SIG-M5 treated with dmso at 0.1 percent for 504 hours (cell line): ENCODE measurements around the gene RFFL.

Experiments
- DNase-seq: peaks from one replicate; lab custom pipeline; 2025; ENCODE audit not compliant: unreplicated experiment; lab: John Stamatoyannopoulos, UW

The RFFL gene

DNA sequence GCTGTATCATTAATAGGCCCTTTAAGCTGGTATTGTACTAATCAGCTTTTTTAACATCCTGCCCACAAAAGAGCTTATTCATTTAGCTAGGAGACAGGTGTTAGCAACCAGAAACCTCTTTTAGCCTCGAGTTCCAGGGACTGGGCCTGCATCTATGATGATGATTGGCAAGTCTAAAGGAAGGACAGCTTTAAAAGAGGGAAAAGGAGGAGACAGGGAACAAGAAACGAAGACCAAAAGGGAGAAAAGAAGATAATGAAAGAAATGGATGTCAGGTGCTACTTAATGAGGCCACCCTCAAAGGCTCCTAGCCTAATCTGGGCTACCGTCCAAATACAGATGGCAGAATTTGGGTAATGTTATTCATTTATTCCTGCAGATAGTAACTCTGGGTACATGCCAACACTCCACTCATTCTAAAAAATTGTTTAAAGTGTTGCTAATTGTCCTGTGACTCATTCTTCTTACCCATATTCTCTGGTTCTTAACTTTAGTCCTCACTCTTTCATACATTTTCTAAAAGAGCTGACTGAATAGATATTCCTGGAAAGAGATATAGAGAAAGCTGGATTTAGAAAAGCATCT is 18.7 kb upstream of the RFFL start:
- DNase-seq = no peak

DNA sequence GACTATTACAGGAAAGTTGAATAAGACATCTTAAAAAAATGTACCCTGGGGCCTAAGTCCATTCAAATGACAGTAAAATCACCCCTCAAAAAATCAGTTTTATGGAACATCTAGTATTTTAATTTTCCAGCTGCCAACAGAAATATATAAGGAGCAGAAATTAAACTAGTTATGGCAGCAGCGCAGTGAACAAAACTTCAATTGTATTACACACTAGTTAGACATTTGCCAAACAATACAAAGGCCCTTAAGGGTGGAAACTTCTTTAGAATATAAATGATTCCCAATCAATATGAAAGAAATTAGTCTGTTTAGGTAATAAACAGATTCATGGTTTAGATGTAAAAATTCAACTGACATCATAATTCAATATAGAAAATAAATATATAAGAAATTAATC is 18.1 kb upstream of the RFFL start:
- DNase-seq = no peak

DNA sequence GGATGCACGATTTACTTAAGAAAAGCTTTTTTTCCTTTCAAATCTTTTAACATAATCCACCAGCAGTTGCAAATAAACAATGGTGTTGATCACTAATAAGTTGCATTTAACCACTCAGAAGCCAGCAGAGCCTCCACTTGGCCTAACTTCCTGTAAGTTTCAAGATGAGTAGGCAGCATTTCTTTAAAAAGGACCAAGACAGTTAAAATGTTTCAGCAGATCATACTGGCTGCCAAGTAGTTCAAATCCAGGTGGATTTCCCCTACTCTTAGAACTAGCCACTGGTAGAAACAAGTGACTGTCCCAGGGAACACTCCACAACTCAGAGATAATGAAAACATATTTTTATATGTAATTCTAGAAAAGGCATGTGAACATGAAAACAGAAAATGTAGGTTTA is 17.0 kb upstream of the RFFL start:
- DNase-seq = no peak

GRCh38 chr17:35079547-35080423 is 16.3 kb upstream of the RFFL start:
- DNase-seq = no peak

DNA sequence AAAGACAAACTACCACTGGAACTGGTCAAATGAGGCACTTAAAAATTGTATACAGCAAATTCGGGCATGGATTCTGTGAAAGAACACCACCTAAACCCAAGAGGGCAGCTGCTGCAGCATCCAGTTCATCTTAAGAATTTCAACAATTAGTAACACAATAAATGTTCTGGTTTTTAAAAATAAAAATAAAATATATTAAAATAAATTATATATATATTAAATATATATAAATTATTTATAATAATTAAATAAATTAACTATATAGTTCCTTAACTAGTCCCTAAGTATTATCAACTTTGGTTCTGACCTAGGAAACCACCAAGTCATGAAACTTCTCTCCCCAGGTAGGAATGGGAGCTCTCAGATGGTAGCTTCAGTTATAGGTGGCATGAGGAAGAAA is 13.4 kb upstream of the RFFL start:
- no peak for DNase-seq

- DNase-seq = no peak
Observed at GRCh38 chr17:35074711-35075707, 11.5 kb upstream of the RFFL start.

GRCh38 chr17:35073991-35074627 is 10.6 kb upstream of the RFFL start:
- no peak for DNase-seq

GRCh38 chr17:35073183-35073790 is 9.8 kb upstream of the RFFL start:
- no peak for DNase-seq

DNA sequence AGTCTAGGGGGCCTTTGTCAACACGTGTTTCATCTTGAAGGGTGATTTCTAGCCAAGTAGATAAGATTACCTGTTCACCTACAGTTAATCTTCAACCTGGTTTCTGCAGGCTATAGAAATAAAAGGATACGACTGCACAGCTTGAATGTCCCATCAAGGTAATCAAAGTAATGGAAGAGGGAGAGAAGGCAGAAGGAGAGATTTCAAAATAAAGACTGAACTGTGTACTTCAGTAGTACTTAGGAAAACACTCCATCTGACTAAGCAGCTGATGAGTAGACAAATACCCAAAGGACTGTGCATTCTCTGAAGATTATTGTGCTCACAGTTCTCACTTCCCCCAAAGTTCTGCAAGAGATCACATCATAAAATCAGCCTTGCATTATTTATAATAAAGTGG is 5.8 kb upstream of the RFFL start:
- DNase-seq = no peak

DNA sequence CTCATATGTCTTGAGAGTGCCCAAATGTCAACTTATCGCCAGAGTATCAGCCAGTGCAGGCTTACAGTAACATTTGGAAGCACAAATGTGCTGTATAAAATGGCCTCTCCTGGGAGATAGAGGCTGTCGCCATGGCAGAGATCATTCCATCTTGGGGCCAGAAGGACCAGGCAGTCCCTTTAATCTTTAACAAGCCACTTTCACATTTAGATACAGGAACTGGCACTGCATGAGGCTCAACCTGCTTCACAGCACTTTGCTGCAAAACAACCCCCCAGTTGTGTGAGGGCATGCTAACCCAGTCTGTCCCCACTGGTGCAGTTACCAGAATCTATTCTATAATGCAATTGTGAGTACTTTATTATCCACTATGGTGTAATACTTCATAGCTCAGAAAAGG is 4.7 kb upstream of the RFFL start:
- no peak for DNase-seq

GRCh38 chr17:35065880-35066279 is 2.4 kb upstream of the RFFL start:
- DNase-seq = no peak

- DNase-seq = no peak
Observed at GRCh38 chr17:35064516-35065215, 1.2 kb upstream of the RFFL start.

- DNase-seq = no peak
Observed at GRCh38 chr17:35062308-35062707, 1.2 kb downstream of the RFFL start.

DNA sequence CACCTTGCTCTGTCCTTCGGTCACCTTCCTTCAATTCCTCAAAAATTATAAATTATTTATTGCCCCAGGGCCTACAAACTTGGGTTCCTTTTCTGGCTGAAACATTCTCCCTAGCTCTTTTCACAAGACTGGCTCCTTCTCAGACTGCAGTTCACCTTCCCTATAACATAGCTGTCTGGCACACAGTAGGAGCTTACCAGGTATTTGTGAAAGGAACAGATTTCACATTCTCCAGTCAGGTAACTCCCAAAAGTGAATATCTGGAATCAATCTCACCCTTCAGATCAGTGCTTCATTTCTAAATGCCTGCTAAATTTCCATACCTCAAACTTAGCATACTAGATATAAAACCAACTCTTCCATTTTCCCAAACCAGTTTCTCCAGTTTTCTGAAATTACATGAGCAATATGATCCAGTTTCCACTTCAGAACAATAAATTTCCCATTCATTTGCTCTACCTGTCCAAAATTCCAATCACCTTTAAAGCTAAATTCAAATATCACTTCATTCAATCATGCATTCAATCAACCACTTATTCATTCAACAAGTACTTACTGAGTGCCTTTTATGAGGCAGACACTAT is 6.1 kb downstream of the RFFL start:
- peak; percentile 13 for DNase-seq

DNA sequence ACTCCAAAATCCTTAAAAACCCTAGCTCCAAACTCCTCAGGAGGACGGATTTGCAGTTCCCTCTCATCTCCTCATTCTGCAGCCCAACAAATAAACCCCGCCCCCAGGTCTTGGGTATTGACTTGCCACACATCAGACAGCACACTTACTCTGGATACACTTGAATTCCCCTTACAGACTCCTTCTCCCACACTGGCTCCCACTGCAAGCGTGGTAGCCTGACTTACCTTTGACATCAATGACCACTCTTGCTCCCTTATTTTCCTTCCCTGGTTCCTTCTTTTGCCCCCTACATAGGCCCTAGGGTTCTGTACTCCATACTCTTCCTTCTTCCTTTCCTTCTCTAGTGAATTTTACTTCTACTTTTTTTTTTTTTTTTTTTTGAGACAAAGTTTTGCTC is 7.5 kb downstream of the RFFL start:
- DNase-seq = no peak

GRCh38 chr17:35053204-35053603 is 10.3 kb downstream of the RFFL start:
- DNase-seq = no peak

- DNase-seq = no peak
Observed at GRCh38 chr17:35052780-35053179, 10.7 kb downstream of the RFFL start.

GRCh38 chr17:35052241-35052610 is 11.3 kb downstream of the RFFL start:
- no peak for DNase-seq

GRCh38 chr17:35051579-35052240 is 11.8 kb downstream of the RFFL start:
- no peak for DNase-seq
